Upper lobe of left lung (tissue), 4 donors: ENCODE measurements around the gene STAG1.

Experiments used
- POLR2A ChIP-seq, 4 donors: fragments of 450-650 bp; IDR thresholded peaks; one replicate each; pipeline ENCODE4 v1.5.1; 2016 to 2017; ENCODE audit warnings: antibody characterized with exemption in 4 of 4, mild to moderate bottlenecking in 2 of 4
- POLR2AphosphoS5 ChIP-seq, 2 donors: sonication (generic); formaldehyde crosslinking; IDR thresholded peaks; one replicate each; pipeline ENCODE4 v1.5.1; 2017; ENCODE audit warnings: antibody characterized with exemption in 2 of 2
- TF ChIP-seq, protein P1 (sequence below), 6 experiments: fragments of 450-650 bp in 4 of 6; fragments of 200-600 bp in 2 of 6; sonication (generic) in 2 of 6; IDR thresholded peaks; one replicate each; pipeline ENCODE4 v1.5.1; 2016 to 2019; ENCODE audit warnings: antibody characterized with exemption in 6 of 6

- TF ChIP-seq, protein P1, sequence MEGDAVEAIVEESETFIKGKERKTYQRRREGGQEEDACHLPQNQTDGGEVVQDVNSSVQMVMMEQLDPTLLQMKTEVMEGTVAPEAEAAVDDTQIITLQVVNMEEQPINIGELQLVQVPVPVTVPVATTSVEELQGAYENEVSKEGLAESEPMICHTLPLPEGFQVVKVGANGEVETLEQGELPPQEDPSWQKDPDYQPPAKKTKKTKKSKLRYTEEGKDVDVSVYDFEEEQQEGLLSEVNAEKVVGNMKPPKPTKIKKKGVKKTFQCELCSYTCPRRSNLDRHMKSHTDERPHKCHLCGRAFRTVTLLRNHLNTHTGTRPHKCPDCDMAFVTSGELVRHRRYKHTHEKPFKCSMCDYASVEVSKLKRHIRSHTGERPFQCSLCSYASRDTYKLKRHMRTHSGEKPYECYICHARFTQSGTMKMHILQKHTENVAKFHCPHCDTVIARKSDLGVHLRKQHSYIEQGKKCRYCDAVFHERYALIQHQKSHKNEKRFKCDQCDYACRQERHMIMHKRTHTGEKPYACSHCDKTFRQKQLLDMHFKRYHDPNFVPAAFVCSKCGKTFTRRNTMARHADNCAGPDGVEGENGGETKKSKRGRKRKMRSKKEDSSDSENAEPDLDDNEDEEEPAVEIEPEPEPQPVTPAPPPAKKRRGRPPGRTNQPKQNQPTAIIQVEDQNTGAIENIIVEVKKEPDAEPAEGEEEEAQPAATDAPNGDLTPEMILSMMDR (IDR thresholded peaks at IDR 0.05): no peak
- no peak for TF ChIP-seq POLR2AphosphoS5 (IDR thresholded peaks at IDR 0.05)
- TF ChIP-seq POLR2A (IDR thresholded peaks at IDR 0.05): no peak
These were observed 61.6 kb downstream of the STAG1 start for GRCh38 chr3:136690599-136690998.
